Osteocyte (in vitro differentiated cells): ENCODE data around the gene SORCS1. TPM values are rescaled to one million over a fixed set of nuclear protein-coding genes. Genes with fewer than 3 reads are reported as not detected.

Experiments
- DNase-seq: peaks from one replicate; pipeline ENCODE4 v3.0.0; 2021; ENCODE audit warnings: mixed read lengths; ENCODE audit not compliant: unreplicated experiment; ENCODE audit errors: extremely low spot score
- H3K27ac Mint-ChIP-seq: one replicate; pipeline ENCODE4 v1.8.0; 2021; ENCODE audit warnings: mild to moderate bottlenecking, mixed read lengths; ENCODE audit not compliant: unreplicated experiment
- H3K27me3 Mint-ChIP-seq: one replicate; pipeline ENCODE4 v1.8.0; 2021; ENCODE audit warnings: mixed read lengths; ENCODE audit not compliant: unreplicated experiment
- H3K36me3 Mint-ChIP-seq: one replicate; pipeline ENCODE4 v1.8.0; 2021; ENCODE audit warnings: mixed read lengths; ENCODE audit not compliant: unreplicated experiment
- H3K4me1 Mint-ChIP-seq: one replicate; pipeline ENCODE4 v1.8.0; 2021; ENCODE audit warnings: mixed read lengths; ENCODE audit not compliant: unreplicated experiment
- H3K4me3 Mint-ChIP-seq: one replicate; pipeline ENCODE4 v1.8.0; 2021; ENCODE audit warnings: mild to moderate bottlenecking, moderate library complexity, mixed read lengths; ENCODE audit not compliant: unreplicated experiment
- H3K9me3 Mint-ChIP-seq: one replicate; pipeline ENCODE4 v1.8.0; 2021; ENCODE audit warnings: mixed read lengths; ENCODE audit not compliant: unreplicated experiment
- CTCF ChIP-seq: fragments of 200-600 bp; sonication (generic); IDR thresholded peaks from 2 replicates; pipeline ENCODE4 v1.5.0; 2021; ENCODE audit warnings: antibody characterized with exemption, mild to moderate bottlenecking, moderate library complexity
- total RNA-seq: library from RNA; stranded (reverse); gene quantifications from 2 replicates; pipeline ENCODE4 v1.2.1, GENCODE V29; 2021

Gene SORCS1
- total RNA-seq, 1 donor from 2014 or later = not detected

GRCh38 chr10:107094824-107095522, 69.5 kb downstream of the SORCS1 start:
- H3K4me3 Mint-ChIP-seq = no peak overlapping the region
- no peaks in the 10 kb centered on the region for H3K36me3 Mint-ChIP-seq
- H3K4me1 Mint-ChIP-seq = no peaks in the 10 kb centered on the region
- H3K9me3 Mint-ChIP-seq = peaks cover 20% of the 10 kb centered on the region
- no peak for DNase-seq
- no peak for TF ChIP-seq CTCF
- H3K27ac Mint-ChIP-seq = no peak overlapping the region
- H3K27me3 Mint-ChIP-seq = no peaks in the 10 kb centered on the region

DNA sequence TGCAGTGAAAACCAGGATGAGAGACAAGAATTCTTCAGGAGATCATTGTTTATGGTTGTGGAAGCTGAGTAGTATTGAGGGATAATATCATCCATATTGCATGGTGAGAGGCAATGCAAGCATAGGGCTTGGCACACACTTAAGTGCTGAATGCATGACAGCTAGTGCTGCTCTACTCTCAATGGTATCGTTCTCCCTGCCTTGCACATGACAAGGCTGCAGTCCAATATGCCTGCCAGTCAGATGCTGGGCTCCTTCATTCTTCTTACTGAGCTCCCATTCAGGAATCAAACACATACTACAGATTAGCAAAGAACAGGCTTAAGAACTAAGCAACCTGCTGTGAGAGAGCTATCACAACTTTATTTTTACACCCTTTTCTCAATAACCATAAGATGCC, 72.2 kb downstream of the SORCS1 start:
- no peak overlapping the region for H3K4me3 Mint-ChIP-seq
- TF ChIP-seq CTCF = no peak
- DNase-seq = no peak
- H3K36me3 Mint-ChIP-seq = no peaks in the 10 kb centered on the region
- peaks cover 18% of the 10 kb centered on the region for H3K9me3 Mint-ChIP-seq
- no peaks in the 10 kb centered on the region for H3K27me3 Mint-ChIP-seq
- no peak overlapping the region for H3K27ac Mint-ChIP-seq
- no peaks in the 10 kb centered on the region for H3K4me1 Mint-ChIP-seq

- Mint-ChIP-seq H3K9me3 (peaks cover 19% of the 10 kb centered on the region), H3K27ac (no peak overlapping the region), H3K36me3 (no peaks in the 10 kb centered on the region), H3K27me3 (no peaks in the 10 kb centered on the region), H3K4me1 (no peaks in the 10 kb centered on the region), H3K4me3 (no peak overlapping the region)
- no peak for DNase-seq
- TF ChIP-seq CTCF = no peak
Observed at GRCh38 chr10:107091126-107091525, 73.4 kb downstream of the SORCS1 start.

GRCh38 chr10:107085665-107086525, 78.6 kb downstream of the SORCS1 start:
- no peaks in the 10 kb centered on the region for H3K36me3 Mint-ChIP-seq
- peaks cover 35% of the 10 kb centered on the region for H3K9me3 Mint-ChIP-seq
- DNase-seq = no peak
- no peaks in the 10 kb centered on the region for H3K4me1 Mint-ChIP-seq
- no peak overlapping the region for H3K4me3 Mint-ChIP-seq
- no peaks in the 10 kb centered on the region for H3K27me3 Mint-ChIP-seq
- H3K27ac Mint-ChIP-seq = no peak overlapping the region
- TF ChIP-seq CTCF = no peak

DNA sequence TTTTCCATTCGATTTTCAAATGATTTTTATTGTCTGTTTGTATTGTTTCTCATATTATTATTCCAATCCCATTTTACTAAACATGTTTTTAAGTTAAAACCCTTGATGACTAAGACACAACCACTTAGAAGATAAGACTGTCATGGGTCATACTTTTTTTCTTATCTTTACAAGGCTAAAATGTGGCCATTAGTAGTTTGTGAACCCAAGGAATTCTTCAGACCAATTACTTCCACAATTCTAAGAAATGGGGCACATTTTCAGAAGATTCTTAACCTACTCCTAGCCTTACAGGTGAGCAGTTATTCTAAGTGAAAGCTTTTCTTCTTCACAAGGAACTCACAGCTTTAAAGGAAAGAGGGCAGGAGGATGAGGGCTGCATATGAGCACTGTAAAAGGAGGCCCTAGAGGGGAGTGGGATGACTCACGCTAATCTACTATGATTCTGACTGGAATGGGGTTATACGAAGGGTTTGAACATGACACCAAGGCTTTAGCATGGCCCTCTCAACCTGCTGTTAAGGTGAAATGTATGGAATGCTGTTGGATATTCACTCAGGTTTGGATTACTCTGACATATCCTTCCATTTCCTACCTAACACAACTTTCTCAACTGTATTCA, 81.0 kb downstream of the SORCS1 start:
- Mint-ChIP-seq H3K27ac (no peak overlapping the region), H3K9me3 (peaks cover 33% of the 10 kb centered on the region), H3K4me3 (no peak overlapping the region), H3K27me3 (no peaks in the 10 kb centered on the region), H3K36me3 (no peaks in the 10 kb centered on the region), H3K4me1 (no peaks in the 10 kb centered on the region)
- TF ChIP-seq CTCF = no peak
- no peak for DNase-seq
